ENCODE measurements around the gene CRKL.
"Not testable (repeated sequence)": the region's sequence is repeated elsewhere in the genome, so short reads cannot be mapped to it uniquely, and the experiment has no call there.

Gene CRKL

GRCh38 chr22:20942203-20942902, 25.1 kb downstream of the CRKL start:
- WGBS, 2 donors (ENCODE audit: extremely low coverage in 2 of 2, insufficient read length in 2 of 2, insufficient replicate concordance in 1 of 2), result no CpG with 5 or more reads among the region's 7 CpGs
- H2BK12ac ChIP-seq (ENCODE audit: low read length); H2BK15ac ChIP-seq (ENCODE audit: low read length); DNase-seq (ENCODE audit: low spot score); H3K4me1 ChIP-seq (ENCODE audit: control insufficient read depth in 2 of 2, insufficient read depth in 1 of 2, low read depth in 1 of 2, low read length in 2 of 2); H3K18ac ChIP-seq (ENCODE audit: low read length); H3K4me2 ChIP-seq (ENCODE audit: insufficient read depth, low read length, poor library complexity, severe bottlenecking); H3K9me3 ChIP-seq (replicated peaks in 1 of 2; ENCODE audit: control insufficient read depth in 2 of 2, insufficient read depth in 1 of 2, low read depth in 1 of 2, low read length in 2 of 2); H3K23ac ChIP-seq (ENCODE audit: low read depth, low read length, poor library complexity); H3K27ac ChIP-seq (replicated peaks; ENCODE audit: low read length); H2BK5ac ChIP-seq (ENCODE audit: low read length); H4K8ac ChIP-seq (ENCODE audit: low read depth, low read length); H2AK5ac ChIP-seq (ENCODE audit: low read depth, low read length); H3K14ac ChIP-seq (ENCODE audit: low read length); H4K91ac ChIP-seq (ENCODE audit: low read depth, low read length, poor library complexity); H3K9ac ChIP-seq (ENCODE audit: low read depth, low read length, poor library complexity); H2AFZ ChIP-seq (ENCODE audit: low read length); H2BK120ac ChIP-seq (ENCODE audit: low read depth, low read length); H3K79me1 ChIP-seq (ENCODE audit: low read depth, low read length); H3K4ac ChIP-seq (ENCODE audit: low read length); H3K4me3 ChIP-seq (ENCODE audit: low read length in 2 of 2); H3K27me3 ChIP-seq (ENCODE audit: control insufficient read depth in 3 of 3, insufficient read depth in 3 of 3, low read depth in 1 of 3, low read length in 3 of 3): not testable (repeated sequence)
- peaks cover 12 to 86% of the 10 kb centered on the region in 2 donors for H3K36me3 ChIP-seq (replicated peaks in 1 of 2; ENCODE audit: control insufficient read depth in 2 of 2, insufficient read depth in 2 of 2, low read length in 2 of 2)

GRCh38 chr22:20943104-20943933, 26.1 kb downstream of the CRKL start:
- Histone ChIP-seq H3K36me3 (replicated peaks in 1 of 2; ENCODE audit: control insufficient read depth in 2 of 2, insufficient read depth in 2 of 2, low read length in 2 of 2) (peaks cover 8 to 84% of the 10 kb centered on the region in 2 donors), H3K79me1 (ENCODE audit: low read depth, low read length) (peaks cover 7% of the 10 kb centered on the region), H2AFZ (ENCODE audit: low read length) (no peak overlapping the region), H4K91ac (ENCODE audit: low read depth, low read length, poor library complexity) (no peak overlapping the region), H3K23ac (ENCODE audit: low read depth, low read length, poor library complexity) (no peak overlapping the region), H3K27me3 (ENCODE audit: control insufficient read depth in 3 of 3, insufficient read depth in 3 of 3, low read depth in 1 of 3, low read length in 3 of 3) (no peaks in the 10 kb centered on the region), H3K4ac (ENCODE audit: low read length) (no peak overlapping the region), H2BK120ac (ENCODE audit: low read depth, low read length) (no peak overlapping the region), H3K4me3 (ENCODE audit: low read length in 2 of 2) (no peak overlapping the region), H3K18ac (ENCODE audit: low read length) (no peak overlapping the region), H3K9me3 (replicated peaks in 1 of 2; ENCODE audit: control insufficient read depth in 2 of 2, insufficient read depth in 1 of 2, low read depth in 1 of 2, low read length in 2 of 2) (peaks cover 0 to 3% of the 10 kb centered on the region in 2 donors), H3K4me2 (ENCODE audit: insufficient read depth, low read length, poor library complexity, severe bottlenecking) (no peak overlapping the region), H2BK15ac (ENCODE audit: low read length) (no peak overlapping the region), H4K8ac (ENCODE audit: low read depth, low read length) (no peak overlapping the region), H3K14ac (ENCODE audit: low read length) (no peak overlapping the region), H2BK12ac (ENCODE audit: low read length) (no peak overlapping the region), H2BK5ac (ENCODE audit: low read length) (no peak overlapping the region), H3K27ac (replicated peaks; ENCODE audit: low read length) (no peak overlapping the region), H2AK5ac (ENCODE audit: low read depth, low read length) (no peak overlapping the region), H3K9ac (ENCODE audit: low read depth, low read length, poor library complexity) (no peak overlapping the region), H3K4me1 (ENCODE audit: control insufficient read depth in 2 of 2, insufficient read depth in 1 of 2, low read depth in 1 of 2, low read length in 2 of 2) (no peaks in the 10 kb centered on the region)
- no CpG with 5 or more reads among the region's 8 CpGs for WGBS, 2 donors (ENCODE audit: extremely low coverage in 2 of 2, insufficient read length in 2 of 2, insufficient replicate concordance in 1 of 2)
- no peak for DNase-seq (ENCODE audit: low spot score)

- H3K4me3 ChIP-seq (ENCODE audit: low read length in 2 of 2), result no peak overlapping the region
- no peak overlapping the region for H3K18ac ChIP-seq (ENCODE audit: low read length)
- peaks cover 7% of the 10 kb centered on the region for H3K79me1 ChIP-seq (ENCODE audit: low read depth, low read length)
- H4K8ac ChIP-seq (ENCODE audit: low read depth, low read length), result no peak overlapping the region
- peaks cover 0 to 3% of the 10 kb centered on the region in 2 donors for H3K9me3 ChIP-seq (replicated peaks in 1 of 2; ENCODE audit: control insufficient read depth in 2 of 2, insufficient read depth in 1 of 2, low read depth in 1 of 2, low read length in 2 of 2)
- no peak overlapping the region for H3K14ac ChIP-seq (ENCODE audit: low read length)
- no peak overlapping the region for H4K91ac ChIP-seq (ENCODE audit: low read depth, low read length, poor library complexity)
- no peak overlapping the region for H2BK120ac ChIP-seq (ENCODE audit: low read depth, low read length)
- H3K27ac ChIP-seq (replicated peaks; ENCODE audit: low read length), result no peak overlapping the region
- no CpG with 5 or more reads among the region's 1 CpG for WGBS, 2 donors (ENCODE audit: extremely low coverage in 2 of 2, insufficient read length in 2 of 2, insufficient replicate concordance in 1 of 2)
- no peak overlapping the region for H2BK12ac ChIP-seq (ENCODE audit: low read length)
- H3K9ac ChIP-seq (ENCODE audit: low read depth, low read length, poor library complexity), result no peak overlapping the region
- no peak overlapping the region for H2BK15ac ChIP-seq (ENCODE audit: low read length)
- DNase-seq (ENCODE audit: low spot score), result no peak
- no peak overlapping the region for H3K4ac ChIP-seq (ENCODE audit: low read length)
- H2AFZ ChIP-seq (ENCODE audit: low read length), result no peak overlapping the region
- no peak overlapping the region for H2AK5ac ChIP-seq (ENCODE audit: low read depth, low read length)
- no peak overlapping the region for H3K4me2 ChIP-seq (ENCODE audit: insufficient read depth, low read length, poor library complexity, severe bottlenecking)
- H3K36me3 ChIP-seq (replicated peaks in 1 of 2; ENCODE audit: control insufficient read depth in 2 of 2, insufficient read depth in 2 of 2, low read length in 2 of 2), result peaks cover 8 to 84% of the 10 kb centered on the region in 2 donors
- H3K27me3 ChIP-seq (ENCODE audit: control insufficient read depth in 3 of 3, insufficient read depth in 3 of 3, low read depth in 1 of 3, low read length in 3 of 3), result no peaks in the 10 kb centered on the region
- no peak overlapping the region for H2BK5ac ChIP-seq (ENCODE audit: low read length)
- H3K4me1 ChIP-seq (ENCODE audit: control insufficient read depth in 2 of 2, insufficient read depth in 1 of 2, low read depth in 1 of 2, low read length in 2 of 2), result no peaks in the 10 kb centered on the region
- H3K23ac ChIP-seq (ENCODE audit: low read depth, low read length, poor library complexity), result no peak overlapping the region
Measured at GRCh38 chr22:20944042-20944441, 26.8 kb downstream of the CRKL start.

- no peak overlapping the region for H4K8ac ChIP-seq (ENCODE audit: low read depth, low read length)
- H3K23ac ChIP-seq (ENCODE audit: low read depth, low read length, poor library complexity), result no peak overlapping the region
- no peaks in the 10 kb centered on the region for H3K4me1 ChIP-seq (ENCODE audit: control insufficient read depth in 2 of 2, insufficient read depth in 1 of 2, low read depth in 1 of 2, low read length in 2 of 2)
- H3K9me3 ChIP-seq (replicated peaks in 1 of 2; ENCODE audit: control insufficient read depth in 2 of 2, insufficient read depth in 1 of 2, low read depth in 1 of 2, low read length in 2 of 2), result peaks cover 0 to 3% of the 10 kb centered on the region in 2 donors
- H3K4ac ChIP-seq (ENCODE audit: low read length), result no peak overlapping the region
- H2AFZ ChIP-seq (ENCODE audit: low read length), result no peak overlapping the region
- no peak overlapping the region for H2BK15ac ChIP-seq (ENCODE audit: low read length)
- no peak for DNase-seq (ENCODE audit: low spot score)
- H2BK5ac ChIP-seq (ENCODE audit: low read length), result no peak overlapping the region
- H3K79me1 ChIP-seq (ENCODE audit: low read depth, low read length), result peaks cover 7% of the 10 kb centered on the region
- no peak overlapping the region for H3K18ac ChIP-seq (ENCODE audit: low read length)
- no peak overlapping the region for H3K27ac ChIP-seq (replicated peaks; ENCODE audit: low read length)
- H4K91ac ChIP-seq (ENCODE audit: low read depth, low read length, poor library complexity), result no peak overlapping the region
- no peak overlapping the region for H3K4me3 ChIP-seq (ENCODE audit: low read length in 2 of 2)
- no peak overlapping the region for H3K9ac ChIP-seq (ENCODE audit: low read depth, low read length, poor library complexity)
- no peaks in the 10 kb centered on the region for H3K27me3 ChIP-seq (ENCODE audit: control insufficient read depth in 3 of 3, insufficient read depth in 3 of 3, low read depth in 1 of 3, low read length in 3 of 3)
- H2BK120ac ChIP-seq (ENCODE audit: low read depth, low read length), result no peak overlapping the region
- no CpG with 5 or more reads among the region's 2 CpGs for WGBS, 2 donors (ENCODE audit: extremely low coverage in 2 of 2, insufficient read length in 2 of 2, insufficient replicate concordance in 1 of 2)
- H2BK12ac ChIP-seq (ENCODE audit: low read length), result no peak overlapping the region
- H3K36me3 ChIP-seq (replicated peaks in 1 of 2; ENCODE audit: control insufficient read depth in 2 of 2, insufficient read depth in 2 of 2, low read length in 2 of 2), result peaks cover 13 to 88% of the 10 kb centered on the region in 2 donors
- H2AK5ac ChIP-seq (ENCODE audit: low read depth, low read length), result no peak overlapping the region
- no peak overlapping the region for H3K14ac ChIP-seq (ENCODE audit: low read length)
- no peak overlapping the region for H3K4me2 ChIP-seq (ENCODE audit: insufficient read depth, low read length, poor library complexity, severe bottlenecking)
Measured at GRCh38 chr22:20945578-20945934, 28.3 kb downstream of the CRKL start.
